Kidney tubule cell (primary cell): ENCODE data around the gene SPC24.
"Not testable (repeated sequence)": the region's sequence is repeated elsewhere in the genome, so short reads cannot be mapped to it uniquely, and the experiment has no call there.

Experiments used
- DNase-seq: peaks from one replicate; pipeline ENCODE4 v3.0.0-alpha.2; 2018; ENCODE audit warnings: low spot score

Gene SPC24

DNA sequence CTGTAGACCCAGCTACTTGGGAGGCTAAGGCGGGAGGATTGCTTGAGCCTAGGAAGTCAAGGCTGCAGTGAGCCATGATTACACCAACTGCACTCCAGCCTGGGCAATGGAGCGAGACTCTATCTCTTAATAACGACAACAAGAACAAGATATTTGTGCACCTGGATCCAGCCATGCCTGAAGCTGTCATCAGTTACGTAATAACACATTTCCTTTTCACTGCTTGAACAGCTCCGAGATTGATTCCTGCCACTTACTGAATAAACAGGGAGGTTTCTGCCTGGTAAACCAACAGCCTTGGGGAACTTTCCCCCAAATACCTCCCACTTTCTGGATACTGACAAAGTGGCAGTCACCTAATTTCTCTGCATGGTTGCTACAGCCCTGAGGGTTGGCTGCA, 36.4 kb upstream of the SPC24 start:
- DNase-seq = peak; percentile 74

DNA sequence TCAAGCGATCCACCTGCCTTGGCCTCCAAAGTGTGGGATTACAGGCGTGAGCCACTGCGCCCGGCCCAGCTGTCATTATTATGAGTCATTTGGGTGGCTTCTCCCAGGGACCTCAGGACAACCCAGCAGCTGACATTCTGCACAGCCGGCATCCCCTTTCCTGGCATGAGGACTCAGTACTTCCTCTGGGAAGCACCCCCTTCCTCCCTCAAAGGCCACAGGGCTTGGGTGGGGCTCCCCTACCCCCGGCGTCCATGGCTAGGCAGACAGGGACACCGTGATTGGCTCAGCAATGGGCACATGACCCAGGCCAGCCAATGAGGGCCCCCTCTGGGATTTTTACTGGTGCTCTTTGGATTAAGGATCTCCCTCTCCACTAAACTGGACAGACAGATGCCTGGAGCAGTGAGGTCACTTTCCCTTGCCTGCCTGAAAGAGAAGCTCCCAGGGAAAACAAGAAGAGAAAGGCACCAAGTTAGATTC, 35.7 kb upstream of the SPC24 start:
- DNase-seq = peak; percentile 33

DNA sequence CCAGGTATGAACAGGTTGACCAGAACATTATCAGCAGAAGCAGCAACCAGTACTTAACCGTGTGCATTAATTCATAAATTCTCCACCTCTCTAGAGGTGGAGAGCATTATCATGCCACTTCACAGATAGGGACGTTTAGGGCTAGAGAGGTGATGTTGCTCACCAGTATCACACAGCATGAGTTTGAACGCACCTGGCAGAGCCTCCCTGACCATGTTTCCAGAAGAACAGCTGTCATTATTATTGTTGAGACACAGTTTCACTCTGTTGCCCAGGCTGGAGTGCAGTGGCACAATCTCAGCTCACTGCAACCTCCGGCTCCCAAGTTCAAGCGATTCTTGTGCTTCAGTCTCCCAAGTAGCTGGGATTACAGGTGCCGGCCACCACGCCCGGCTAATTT, 34.9 kb upstream of the SPC24 start:
- DNase-seq = no peak

DNA sequence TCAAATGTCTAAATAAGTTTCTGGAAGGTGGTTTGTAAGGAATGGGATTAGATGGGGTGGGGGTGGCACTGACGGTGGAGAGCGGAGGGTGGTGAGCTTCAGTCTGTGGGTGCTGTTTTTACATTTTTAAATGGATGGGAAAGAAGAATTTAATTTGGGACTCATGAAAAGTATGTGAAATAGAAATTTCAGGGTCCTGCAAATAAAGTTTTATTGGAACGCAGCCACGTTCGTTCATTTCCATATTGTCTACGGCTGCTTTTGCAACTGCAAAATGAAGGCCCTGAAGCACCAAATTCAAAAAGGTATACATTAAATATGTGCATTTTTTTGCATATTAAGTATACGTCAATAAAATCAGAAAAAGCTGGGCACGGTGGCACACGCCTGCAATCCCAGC, 31.9 kb upstream of the SPC24 start:
- no peak for DNase-seq

DNA sequence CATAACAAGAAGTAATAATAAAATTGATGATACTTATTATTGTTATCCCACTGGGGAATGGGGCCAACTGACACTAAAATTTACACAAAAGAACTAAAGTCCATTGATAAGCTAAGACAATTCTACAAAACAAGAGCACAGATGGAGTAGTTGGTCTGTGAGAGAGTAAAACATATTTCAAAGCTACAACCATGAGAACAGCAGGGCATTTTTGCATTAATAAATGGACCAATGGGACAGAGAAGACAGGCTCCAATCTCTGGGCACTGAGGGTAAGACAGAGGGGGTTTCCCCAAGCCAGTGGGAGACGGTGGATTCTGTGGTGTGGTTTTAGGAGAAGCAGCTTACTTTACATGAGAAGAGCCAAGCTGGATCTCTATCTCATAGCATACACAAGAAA, 27.4 kb upstream of the SPC24 start:
- DNase-seq = no peak

DNA sequence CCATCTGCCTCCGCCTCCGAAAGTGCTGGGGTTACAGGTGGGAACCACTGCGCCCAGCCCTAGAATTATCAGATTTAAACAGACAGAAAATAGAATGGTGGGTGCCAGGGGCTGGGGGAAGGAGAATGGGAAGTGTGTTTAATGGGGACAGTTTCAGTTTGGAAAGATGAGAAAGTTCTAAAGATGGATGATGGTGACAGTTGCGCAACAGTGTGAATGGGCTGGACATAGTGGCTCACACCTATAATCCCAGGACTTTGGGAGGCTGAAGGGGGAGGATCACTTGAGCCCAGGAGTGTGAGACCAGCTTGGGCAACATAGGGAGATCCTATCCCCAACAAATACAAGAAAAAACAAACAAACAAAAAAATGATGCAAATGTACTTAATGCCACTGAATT, 25.9 kb upstream of the SPC24 start:
- no peak for DNase-seq

DNA sequence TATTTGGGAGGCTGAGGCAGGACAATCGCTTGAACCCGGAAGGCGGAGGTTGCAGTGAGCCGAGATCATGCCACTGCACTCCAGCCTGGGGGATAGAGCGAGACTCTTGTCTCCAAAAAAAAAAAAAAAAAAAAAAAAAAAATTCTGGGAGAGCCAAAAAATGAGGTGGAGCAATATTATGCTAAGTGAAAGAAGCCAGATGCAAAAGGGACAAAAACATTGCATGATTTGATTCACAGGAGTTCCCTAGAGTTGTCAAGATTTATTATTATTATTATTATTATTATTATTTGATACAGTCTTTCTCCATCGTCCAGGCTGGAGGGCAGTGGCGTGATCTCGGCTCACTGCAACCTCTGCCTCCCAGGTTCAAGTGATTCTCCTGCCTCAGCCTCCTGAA, 25.4 kb upstream of the SPC24 start:
- DNase-seq = not testable (repeated sequence)

DNA sequence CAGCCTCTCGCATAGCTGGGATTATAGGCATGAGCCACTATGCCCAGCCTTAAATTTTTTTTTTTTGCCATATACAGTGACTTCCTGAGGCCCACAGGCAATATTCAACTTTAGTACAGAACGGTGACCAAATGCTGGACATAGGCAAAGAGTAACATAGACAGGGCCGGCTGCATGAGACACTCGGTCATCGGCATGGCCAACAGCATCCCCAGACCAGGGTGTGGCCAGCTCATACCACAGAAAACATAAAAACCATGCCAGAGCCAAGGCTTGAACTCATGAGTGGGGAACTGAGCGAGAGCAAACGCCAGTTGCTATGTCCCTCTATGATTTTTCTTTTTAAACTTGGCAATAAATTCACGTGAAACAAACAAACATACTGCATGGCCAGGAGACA, 24.8 kb upstream of the SPC24 start:
- no peak for DNase-seq

DNA sequence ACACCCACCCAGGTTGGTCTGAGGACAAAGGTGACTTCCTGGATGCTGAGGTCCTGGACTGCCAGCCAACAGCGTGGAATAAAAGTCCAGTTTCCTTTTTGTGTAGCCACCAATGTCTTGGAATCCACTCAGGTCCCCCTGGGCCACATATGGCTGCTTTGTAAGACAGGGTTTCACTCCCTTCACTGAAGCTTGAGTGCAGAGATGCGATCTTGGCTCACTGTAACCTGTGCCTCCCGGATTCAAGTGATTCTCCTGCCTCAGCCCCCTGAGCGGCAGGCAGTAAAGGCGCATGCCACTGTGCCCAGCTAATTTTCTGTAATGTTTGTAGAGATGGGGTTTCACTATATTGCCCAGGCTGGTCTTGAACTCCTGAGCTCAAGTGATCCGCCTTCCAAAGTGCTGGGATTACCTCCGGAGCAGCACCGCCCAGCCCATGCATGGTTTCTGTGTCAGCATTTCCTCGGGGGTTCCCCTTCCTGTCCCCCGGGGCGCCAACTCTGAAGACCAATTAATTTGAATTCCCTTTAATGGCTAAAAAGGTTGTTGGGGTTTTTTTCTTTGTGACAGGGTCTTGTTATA, 24.2 kb upstream of the SPC24 start:
- DNase-seq = no peak

DNA sequence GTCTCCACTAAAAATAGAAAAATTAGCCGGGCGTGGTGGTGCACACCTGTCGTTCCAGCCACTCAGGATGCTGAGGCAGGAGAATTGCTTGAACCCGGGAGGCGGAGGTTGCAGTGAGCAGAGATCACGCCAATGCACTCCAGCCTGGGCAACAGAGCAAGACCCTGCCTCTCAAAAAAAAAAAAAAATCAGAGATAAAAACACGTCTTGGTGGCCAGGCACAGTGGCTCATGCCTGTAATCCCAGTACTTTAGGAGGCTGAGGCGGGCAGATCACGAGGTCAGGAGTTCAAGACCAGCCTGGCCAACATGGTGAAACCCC, 23.5 kb upstream of the SPC24 start:
- DNase-seq = not testable (repeated sequence)

DNA sequence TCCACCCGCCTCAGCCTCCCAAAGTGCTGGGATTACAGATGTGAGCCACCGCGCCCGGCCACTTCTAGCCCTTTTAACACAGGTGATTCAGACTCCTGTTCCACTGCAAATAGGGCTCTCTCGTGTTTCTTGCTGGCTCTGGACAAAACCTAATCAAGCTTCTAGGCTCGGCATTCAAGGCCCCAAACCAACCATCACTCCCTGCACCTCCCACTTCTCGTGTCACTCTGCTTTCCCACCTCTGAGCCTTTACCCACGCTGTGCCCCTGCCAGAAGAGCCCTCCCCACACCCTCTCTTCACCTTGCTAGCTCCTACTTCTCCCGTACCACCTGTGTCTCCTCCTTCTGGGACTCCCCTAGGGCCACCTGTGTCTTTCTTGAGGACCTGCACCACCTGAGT, 22.0 kb upstream of the SPC24 start:
- no peak for DNase-seq

DNA sequence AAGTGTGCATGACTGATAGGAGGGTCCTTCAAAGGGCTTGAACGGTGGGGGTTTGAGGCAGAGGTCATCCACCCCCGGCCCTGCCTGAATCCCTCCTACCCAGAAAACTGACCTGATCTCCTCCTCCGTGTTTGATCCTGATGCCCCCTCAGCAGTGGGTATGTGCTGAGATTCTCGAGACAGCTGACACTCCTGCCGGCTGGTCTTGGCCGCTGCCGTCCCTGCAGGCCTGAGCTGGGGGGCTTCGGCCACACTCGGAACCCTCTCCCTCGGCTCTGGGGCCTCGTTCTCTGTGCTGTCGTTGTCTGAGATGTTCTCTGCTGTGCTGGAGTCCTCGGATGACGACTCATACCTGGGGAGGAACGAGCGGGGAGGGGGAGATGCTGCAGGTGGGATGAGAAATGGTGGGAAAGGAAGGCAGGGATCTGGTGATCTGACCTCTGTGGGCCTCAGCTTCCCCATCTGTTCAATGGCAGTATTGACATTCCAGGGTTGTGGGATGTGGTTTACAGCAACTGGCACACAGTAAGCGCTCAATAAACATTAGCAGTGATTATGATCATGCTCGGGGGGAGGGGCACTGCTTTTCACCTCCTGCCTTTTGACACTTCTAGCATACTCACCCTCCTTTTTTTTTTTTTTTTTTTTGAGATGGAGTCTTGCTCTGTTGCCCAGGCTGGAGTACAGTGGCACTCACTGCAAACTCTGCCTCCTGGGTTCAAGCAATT, 21.0 kb upstream of the SPC24 start:
- DNase-seq = no peak

DNA sequence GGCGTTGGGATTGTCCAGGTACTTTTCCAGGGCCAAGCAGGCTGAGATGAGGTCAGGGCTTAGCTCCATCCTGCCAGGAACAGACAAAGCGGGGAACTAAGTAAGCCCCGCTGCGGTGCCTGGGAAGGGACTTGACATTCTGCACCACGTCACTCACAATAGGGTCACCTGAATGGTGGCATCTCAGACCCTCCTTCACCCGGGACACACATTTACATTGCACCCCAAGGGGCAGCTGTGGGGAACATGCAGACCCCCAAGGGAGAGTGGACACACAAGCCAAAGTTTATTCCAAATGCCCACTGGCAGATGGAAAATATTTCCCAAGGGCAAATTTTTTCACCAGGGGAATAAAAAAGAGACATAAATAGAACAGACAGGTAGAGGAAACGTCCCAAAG, 20.3 kb upstream of the SPC24 start:
- no peak for DNase-seq

DNA sequence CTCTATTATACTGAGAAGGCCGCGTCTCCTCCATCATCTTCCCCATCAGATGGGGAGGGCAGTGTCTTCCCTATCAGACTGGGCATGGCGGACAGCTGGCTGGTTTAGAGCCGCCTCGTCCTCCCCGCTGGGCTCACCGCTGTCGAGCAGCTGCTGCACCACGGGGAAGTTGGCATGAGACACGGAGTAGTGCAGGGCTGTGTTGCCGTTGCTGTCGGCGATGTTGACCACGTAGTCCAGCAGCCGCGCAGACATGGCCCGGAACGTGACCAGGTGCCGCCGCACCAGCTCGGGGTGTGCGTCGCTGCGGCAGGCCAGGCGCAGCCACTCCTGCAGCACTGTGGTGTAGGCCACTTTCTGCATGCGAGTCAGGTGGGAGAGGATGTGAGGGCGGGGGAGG, 18.8 kb upstream of the SPC24 start:
- DNase-seq = no peak

DNA sequence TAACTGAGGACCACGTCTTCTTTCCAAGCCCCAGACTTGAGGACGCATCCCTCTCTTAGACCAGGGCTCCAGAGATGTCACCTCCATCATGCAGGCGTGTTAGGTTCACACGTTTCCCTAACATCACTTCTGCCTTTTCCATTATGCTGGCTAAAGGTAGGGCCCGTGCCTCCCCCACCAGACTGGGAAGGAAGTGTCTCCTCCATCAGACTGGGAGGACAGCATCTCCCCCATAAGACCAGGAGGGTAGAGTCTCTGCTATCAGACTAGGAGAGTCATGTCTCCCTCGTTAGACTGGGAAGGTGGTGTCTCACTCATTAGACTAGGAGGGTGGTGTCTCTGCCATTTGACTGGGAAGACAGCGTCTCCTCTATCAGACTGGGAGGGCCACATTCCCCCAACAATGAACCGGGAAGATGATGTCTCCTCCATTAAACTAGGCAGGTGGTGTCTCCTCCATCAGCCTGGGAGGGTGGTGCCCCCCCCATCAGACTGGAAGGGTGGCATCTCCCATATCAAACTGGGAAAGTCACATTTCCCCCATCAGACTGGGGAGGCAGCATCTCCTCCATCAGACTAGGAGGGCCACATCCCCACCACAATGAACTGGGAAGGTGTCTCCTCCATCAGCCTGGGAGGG, 18.1 kb upstream of the SPC24 start:
- DNase-seq = no peak

DNA sequence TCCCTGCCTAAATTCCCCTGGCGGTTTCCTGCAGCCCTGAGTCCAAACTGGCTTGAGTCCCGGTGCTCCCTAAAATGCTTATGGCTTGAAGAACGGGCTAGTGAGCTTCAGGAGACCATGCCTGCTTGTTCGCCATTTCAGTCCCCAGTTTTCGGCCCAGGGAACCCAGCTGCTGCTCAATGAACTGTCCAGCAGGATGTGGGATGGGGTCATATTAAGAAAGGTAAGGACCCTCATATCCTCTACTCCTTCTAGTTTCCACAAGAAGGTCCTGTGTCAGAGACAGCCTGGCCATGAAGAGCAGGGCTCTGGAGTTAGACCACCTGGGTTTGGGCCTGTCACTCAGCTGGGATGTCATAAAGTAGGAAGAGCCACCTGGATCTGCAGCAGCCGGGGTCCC, 17.0 kb upstream of the SPC24 start:
- no peak for DNase-seq

DNA sequence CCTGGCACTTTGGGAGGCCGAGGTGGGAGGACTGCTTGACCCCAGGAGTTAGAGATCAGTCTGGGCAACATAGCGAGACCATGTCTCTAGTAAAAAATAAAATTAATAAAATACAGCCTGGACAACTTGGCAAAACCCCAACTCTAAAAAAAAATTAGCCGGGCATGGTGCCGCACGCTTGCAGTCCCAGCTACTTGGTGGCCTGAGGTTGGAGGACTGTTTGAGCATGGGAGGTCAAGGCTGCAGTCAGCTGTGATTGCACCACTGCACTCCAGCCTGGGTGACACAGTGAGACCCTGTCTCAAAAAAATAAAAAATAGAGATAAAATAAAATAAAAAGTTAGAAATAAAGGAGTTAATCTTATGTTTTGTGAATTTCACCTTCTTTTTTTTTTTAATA, 15.6 kb upstream of the SPC24 start:
- no peak for DNase-seq

DNA sequence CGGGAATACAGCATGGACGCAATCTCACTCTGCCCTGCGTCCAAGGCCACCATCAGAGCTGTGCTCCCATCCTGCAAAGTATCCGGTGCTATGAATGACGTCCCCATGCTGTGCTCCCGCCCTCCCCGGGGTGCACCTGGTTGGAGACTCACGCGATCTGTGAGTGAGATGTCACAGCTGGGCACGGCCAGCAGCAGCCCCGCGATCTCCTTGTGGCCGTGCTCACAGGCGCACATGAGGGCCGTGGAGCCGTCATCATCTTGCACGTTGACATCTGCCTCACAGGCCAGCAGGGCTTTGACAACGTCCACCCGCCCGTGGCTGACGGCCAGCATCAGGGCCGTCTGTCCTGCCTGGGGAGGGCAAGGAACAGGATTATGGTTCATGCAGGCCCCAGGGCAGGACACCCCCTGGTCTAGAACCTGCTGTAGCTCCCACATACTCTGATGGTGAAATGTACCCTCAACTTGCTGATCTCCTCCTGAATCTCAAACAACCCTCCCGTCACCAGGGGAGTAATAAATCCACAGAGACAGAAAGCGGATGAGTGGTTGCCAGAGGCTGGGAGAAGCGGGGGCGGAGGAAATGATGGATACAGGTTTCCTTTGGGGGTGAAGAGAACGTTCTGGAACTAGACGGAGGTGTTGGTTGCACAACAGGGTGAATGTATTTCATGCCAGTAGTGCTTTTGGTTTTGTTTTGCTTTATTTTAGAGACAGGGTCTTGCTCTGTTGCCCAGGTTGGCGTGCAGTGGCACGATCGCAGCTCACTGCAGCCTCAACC, 14.5 kb upstream of the SPC24 start:
- no peak for DNase-seq

DNA sequence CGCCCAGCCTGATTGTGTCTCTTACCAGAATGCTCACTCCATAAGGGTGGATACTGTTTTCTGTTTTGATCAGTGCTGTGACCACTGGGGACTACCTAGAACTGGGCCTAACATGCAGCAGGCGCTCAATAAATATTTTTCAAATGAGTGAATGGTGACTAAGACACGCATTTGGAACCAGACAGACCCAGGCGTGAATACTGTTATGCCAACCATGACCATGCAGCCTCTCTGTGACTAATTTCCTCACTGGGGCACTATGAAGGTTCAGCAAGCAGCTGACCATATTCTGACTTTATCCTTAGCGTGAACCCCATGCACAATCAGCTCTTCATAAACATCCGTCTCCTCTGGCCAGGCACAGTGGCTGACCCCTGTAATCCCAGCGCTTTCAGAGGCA, 13.0 kb upstream of the SPC24 start:
- peak; percentile 99 for DNase-seq

DNA sequence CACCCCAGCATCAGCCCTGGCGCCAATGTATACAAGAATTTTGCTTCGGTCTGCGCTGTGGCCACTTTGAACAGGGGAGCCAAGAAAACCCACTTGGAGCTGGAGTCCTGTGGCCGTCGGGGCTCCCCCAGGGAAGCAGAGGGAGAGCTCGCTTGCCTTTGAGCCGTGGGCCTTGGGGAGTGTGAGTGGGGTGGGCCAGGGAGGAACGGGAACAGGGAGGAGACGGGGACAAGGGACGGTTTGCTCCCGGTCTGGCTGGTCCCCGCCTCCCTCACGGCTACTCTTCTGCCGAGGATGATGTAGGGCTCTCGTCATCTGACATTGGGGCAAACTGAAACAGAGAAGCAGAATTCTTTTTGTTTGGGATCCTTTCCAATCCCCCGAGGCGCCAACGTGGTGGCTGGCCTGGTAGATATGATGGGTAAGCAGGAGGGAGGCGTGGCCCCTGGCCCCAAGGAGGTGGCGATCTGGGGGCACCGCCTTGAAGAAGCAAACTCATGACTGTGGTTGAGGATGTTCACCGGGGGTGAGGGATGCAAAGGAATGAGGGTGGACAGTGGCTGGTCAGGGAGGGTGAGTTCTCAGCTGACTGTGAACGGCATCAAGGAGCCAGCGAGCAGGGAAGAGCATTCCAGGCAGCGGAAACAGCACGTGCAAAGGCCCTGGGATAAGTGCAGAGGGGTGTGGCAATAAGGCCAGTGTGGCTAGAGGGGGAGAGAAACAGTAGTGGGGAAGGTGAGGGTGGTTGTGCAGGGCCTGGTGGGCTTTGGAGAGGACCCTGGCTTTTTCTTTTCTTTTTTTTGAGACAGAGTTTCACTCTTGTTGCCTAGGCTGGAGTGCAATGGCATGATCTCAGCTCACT, 10.9 kb upstream of the SPC24 start:
- no peak for DNase-seq

DNA sequence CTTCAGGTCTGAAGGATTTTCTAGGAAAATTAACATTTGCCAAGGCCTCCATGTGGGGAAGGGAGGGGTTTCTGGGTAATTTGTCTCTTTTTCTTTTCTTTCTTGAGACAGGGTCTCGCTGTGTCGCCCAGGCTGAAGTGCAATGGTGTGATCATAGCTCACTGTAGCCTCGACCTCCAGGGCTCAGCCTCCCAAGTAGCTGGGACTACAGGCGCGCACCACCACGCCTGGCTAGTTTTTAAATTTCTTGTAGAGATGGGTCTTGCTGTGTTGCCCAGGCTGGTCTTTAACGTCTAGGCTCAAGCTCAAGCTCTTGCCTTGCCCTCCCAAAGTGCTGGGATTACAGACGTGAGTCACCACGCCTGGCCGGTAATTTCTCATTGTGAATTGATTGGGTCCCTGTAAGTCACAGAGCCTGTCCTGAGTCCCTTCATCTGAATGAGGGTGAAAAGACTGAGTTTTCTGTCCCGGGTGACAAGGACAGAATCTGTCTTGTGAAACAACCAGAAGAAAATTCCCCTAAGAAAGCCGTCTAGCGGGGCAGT, 10.0 kb upstream of the SPC24 start:
- no peak for DNase-seq
